GM12878 (cell line): ENCODE data around the gene TCEAL7.

Experiments used
- CREB1 ChIP-seq: IDR thresholded peaks from 2 replicates; pipeline ENCODE4 v1.6.1; 2012; ENCODE audit warnings: low read depth, mild to moderate bottlenecking, inconsistent platforms
- CTCF ChIP-seq, 3 experiments: IDR thresholded peaks in 2 of 3; conservative IDR thresholded peaks in 1 of 3; 2 replicates each; pipeline ENCODE4 v1.5.1; 2011; ENCODE audit warnings: low read depth in 3 of 3, low read length in 3 of 3, mild to moderate bottlenecking in 3 of 3, control low read depth in 2 of 3, moderate library complexity in 2 of 3, inconsistent platforms in 1 of 3, mixed read lengths in 1 of 3; ENCODE audit not compliant: control insufficient read depth in 2 of 3, insufficient read depth in 1 of 3; ENCODE audit errors: extremely low read depth in 1 of 3
- MLLT1 ChIP-seq: fragments of 450-650 bp; IDR thresholded peaks from 2 replicates; pipeline ENCODE4 v1.6.1; 2016; ENCODE audit warnings: mild to moderate bottlenecking
- PAX8 ChIP-seq: fragments of 450-650 bp; IDR thresholded peaks from 2 replicates; pipeline ENCODE4 v1.6.1; 2017; ENCODE audit warnings: mild to moderate bottlenecking, moderate library complexity
- POLR2A ChIP-seq: IDR thresholded peaks from 2 replicates; pipeline ENCODE4 v1.6.1; 2011; ENCODE audit warnings: low read depth, mild to moderate bottlenecking, low read length
- RFX5 ChIP-seq: IDR thresholded peaks from 2 replicates; pipeline ENCODE4 v1.6.1; 2011; ENCODE audit warnings: low read depth, low read length, improper control_type of control experiment
- STAT3 ChIP-seq: IDR thresholded peaks from 2 replicates; pipeline ENCODE4 v1.6.1; 2011; ENCODE audit warnings: low read depth, low read length, improper control_type of control experiment
- YY1 ChIP-seq: IDR thresholded peaks from 2 replicates; pipeline ENCODE4 v1.6.1; 2011; ENCODE audit warnings: low read depth, mild to moderate bottlenecking, low read length
- ZZZ3 ChIP-seq: IDR thresholded peaks from 2 replicates; pipeline ENCODE4 v1.6.1; 2011; ENCODE audit warnings: low read depth; ENCODE audit not compliant: control insufficient read depth, insufficient read length
- TF ChIP-seq, protein P1 (sequence below): IDR thresholded peaks from 2 replicates; pipeline ENCODE4 v1.6.1; 2011; ENCODE audit warnings: low read depth, low read length, improper control_type of control experiment, borderline replicate concordance
- TF ChIP-seq, protein P2 (sequence below): fragments of 150-350 bp; IDR thresholded peaks from 2 replicates; pipeline ENCODE4 v1.6.1; 2016; ENCODE audit warnings: low read depth, low read length

- TF ChIP-seq, protein P1, sequence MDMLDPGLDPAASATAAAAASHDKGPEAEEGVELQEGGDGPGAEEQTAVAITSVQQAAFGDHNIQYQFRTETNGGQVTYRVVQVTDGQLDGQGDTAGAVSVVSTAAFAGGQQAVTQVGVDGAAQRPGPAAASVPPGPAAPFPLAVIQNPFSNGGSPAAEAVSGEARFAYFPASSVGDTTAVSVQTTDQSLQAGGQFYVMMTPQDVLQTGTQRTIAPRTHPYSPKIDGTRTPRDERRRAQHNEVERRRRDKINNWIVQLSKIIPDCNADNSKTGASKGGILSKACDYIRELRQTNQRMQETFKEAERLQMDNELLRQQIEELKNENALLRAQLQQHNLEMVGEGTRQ: no peak
- TF ChIP-seq ZZZ3: no peak
- TF ChIP-seq, protein P2, sequence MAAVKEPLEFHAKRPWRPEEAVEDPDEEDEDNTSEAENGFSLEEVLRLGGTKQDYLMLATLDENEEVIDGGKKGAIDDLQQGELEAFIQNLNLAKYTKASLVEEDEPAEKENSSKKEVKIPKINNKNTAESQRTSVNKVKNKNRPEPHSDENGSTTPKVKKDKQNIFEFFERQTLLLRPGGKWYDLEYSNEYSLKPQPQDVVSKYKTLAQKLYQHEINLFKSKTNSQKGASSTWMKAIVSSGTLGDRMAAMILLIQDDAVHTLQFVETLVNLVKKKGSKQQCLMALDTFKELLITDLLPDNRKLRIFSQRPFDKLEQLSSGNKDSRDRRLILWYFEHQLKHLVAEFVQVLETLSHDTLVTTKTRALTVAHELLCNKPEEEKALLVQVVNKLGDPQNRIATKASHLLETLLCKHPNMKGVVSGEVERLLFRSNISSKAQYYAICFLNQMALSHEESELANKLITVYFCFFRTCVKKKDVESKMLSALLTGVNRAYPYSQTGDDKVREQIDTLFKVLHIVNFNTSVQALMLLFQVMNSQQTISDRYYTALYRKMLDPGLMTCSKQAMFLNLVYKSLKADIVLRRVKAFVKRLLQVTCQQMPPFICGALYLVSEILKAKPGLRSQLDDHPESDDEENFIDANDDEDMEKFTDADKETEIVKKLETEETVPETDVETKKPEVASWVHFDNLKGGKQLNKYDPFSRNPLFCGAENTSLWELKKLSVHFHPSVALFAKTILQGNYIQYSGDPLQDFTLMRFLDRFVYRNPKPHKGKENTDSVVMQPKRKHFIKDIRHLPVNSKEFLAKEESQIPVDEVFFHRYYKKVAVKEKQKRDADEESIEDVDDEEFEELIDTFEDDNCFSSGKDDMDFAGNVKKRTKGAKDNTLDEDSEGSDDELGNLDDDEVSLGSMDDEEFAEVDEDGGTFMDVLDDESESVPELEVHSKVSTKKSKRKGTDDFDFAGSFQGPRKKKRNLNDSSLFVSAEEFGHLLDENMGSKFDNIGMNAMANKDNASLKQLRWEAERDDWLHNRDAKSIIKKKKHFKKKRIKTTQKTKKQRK: no peak
- TF ChIP-seq MLLT1: no peak
- no peak for TF ChIP-seq POLR2A
- TF ChIP-seq RFX5: no peak
- no peak for TF ChIP-seq CREB1
- no peak for TF ChIP-seq YY1
- no peak for TF ChIP-seq PAX8
- TF ChIP-seq CTCF (IDR thresholded peaks at IDR 0.05 in 2 of 3, conservative IDR thresholded peaks at IDR 0.05 in 1 of 3; ENCODE audit: control insufficient read depth in 2 of 3, extremely low read depth in 1 of 3, insufficient read depth in 1 of 3, low read depth in 3 of 3, low read length in 3 of 3): no peak
- no peak for TF ChIP-seq STAT3
These were observed 17.8 kb downstream of the TCEAL7 start for GRCh38 chrX:103347682-103348397.
